Iris pigment epithelial cell (primary cell): ENCODE data around the gene SLC25A51.
A peak's percentile ranks its signal among the peaks of the same experiment; 100 is the strongest.

Experiments used
- DNase-seq: peaks from one replicate; pipeline ENCODE4 v3.0.0-alpha.2; 2011; ENCODE audit warnings: low read depth

The SLC25A51 gene

DNA sequence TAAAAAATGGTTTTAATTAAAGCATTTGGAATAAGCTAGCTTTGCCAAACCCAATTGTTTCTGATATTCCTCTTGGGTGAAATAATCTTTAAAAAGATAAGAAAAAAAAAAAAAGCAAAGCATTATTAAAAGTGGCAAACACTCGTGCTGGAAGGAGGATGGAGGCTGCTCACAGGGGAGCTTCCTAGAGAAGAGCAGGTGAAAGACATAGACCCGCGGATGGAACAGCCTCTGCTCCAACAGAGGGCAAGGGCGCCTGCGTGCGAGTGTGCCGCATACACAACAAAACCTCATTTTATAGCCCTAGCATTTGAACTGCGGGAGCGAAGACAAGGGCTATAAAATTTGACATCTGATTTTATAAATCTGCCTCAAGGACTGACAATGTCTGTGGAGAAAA is 33.4 kb upstream of the SLC25A51 start:
- DNase-seq = no peak

DNA sequence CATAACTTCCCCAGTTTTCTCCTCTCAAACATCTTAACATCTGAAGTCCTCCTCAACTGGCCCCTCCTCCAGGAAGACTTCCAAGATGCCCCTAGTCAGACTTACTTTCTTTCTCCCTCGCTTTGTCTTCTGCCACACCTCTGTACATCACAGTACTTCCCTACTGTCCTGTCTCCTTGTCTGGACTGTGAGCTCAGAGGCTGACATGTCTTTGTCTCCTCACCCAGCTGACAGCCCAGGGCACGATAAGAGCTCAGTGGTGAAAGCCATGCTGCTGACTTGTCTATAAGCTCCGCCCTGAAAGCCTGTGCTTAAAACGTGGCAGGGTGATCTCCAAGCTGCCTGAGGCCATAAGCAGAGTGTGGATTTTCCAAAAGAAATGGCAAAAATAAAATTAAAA is 33.0 kb upstream of the SLC25A51 start:
- DNase-seq = peak; percentile 92

DNA sequence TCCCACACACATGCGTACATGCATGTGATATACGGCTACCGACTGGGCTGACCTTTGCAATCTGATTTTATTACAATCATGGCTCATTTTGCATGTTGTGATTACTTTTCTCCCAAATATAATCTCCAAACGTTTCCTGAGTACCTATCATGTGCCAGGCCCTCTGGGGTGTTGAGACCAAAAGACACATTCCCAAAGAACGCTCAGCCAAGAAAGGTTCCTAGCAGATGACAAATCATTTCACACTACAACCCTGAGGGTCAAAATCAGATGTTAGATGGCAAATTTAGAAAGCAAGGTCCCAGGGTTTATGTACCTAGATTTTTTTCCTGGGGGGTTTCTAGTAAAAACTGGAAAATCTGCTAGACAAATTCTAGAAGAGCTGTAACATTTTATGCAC is 32.4 kb upstream of the SLC25A51 start:
- no peak for DNase-seq

- DNase-seq = no peak
Measured at GRCh38 chr9:37935096-37935495, 31.2 kb upstream of the SLC25A51 start.

- DNase-seq = peak; percentile 45
Measured at GRCh38 chr9:37931592-37931991, 27.7 kb upstream of the SLC25A51 start.

DNA sequence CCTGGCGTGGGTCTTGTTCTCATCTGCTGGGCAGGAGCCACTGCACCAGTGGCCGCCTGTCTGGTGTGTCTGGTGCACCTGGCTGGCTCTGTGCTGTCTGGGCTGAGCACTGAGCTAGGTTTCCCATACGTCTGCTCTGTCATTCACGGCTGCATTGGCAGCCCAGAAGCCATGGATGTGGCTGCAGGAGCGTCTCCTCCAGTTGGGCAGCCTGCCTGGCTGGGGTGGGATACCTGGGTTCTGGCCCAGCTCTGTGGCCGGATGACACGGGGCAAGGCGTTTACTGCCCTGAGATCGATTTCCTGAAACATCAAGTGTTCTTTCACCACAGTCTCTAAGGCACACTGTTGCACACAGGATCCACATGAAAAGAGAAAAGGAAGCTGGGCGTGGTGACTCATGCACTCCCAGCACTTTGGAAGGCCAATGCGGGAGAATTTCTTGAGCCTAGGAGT is 25.5 kb upstream of the SLC25A51 start:
- DNase-seq = peak; percentile 78

GRCh38 chr9:37928552-37929430 is 24.9 kb upstream of the SLC25A51 start:
- no peak for DNase-seq

DNA sequence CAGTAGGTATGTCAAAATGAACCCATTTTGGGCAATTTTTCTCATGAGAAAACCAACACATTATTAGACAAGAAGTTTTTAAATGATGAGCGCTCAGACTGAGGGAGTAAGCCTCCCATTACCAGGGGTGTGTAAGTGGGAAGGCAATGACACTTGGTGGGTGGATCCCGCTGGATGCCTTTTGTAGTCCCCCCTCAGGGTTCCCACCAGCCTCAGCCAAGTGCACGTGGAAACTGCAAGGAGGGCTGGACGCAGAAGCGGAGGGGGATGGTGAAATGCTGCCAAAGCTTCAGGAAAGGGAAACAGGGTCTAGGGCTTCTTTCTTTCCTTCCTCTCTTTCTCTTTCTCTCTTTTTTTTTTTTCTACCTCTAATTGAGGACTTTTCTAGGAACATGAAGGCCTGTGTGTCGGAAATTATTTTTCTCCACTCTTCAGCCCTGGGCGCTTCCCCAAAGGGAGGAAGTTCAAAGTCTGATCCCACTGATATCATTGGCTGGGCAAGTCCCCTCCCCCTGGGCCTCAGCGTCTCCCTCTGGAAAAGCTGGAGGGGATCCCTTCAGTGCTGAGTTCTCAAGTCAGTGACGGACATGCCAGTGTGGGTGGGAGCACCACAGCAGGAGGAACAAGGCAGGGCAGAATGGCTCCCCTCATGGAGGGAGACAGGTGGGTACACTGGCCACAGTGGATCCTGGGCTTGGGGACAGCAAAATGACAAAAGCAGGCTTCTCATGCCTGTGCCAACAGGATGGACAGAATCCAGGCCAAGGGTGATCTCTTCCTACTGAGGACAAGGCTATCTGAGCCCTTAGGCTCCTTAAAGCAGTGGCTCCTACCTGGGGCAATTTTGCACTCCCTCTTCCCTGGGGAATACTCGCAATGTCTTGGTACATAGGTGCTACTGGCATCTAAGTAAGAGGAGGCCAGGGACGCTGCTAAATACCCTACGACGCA is 23.9 kb upstream of the SLC25A51 start:
- DNase-seq = no peak

DNA sequence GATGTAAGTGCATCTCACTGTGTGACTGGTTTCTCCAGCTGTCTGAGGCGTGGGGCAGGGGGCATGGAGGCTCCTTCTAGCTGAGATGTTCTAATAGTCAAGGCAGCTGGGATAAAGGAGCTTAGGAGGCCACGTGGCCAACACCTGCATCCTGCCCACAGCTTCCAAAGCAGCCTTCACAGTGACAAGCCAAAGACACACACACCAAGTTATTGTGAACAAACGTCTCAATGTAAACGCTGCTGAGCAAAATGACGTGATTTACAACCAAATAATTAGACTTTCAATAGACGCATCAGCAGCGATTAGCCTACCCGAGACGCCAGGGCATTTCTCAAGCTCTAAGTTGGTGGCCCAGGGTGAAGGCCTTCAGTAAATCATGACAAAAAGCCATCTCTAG is 23.2 kb upstream of the SLC25A51 start:
- no peak for DNase-seq

DNA sequence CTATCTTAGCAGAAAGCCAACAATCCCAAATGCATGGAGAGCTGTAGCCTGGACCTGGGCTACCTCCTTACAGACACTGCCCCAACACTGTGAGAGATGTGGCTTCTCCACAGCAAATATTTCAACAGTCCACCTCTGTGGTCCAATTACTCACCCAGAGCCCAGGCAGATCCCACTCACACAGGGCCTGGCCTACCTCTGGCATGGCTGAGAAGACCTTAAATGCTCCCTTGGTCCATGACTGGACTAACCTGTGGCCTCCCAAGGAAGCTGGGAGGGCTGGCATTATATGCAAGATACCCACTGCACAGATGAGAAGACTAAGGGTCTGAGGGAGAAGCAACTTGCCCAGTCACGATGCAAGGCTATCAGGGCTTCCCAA is 22.8 kb upstream of the SLC25A51 start:
- DNase-seq = no peak

DNA sequence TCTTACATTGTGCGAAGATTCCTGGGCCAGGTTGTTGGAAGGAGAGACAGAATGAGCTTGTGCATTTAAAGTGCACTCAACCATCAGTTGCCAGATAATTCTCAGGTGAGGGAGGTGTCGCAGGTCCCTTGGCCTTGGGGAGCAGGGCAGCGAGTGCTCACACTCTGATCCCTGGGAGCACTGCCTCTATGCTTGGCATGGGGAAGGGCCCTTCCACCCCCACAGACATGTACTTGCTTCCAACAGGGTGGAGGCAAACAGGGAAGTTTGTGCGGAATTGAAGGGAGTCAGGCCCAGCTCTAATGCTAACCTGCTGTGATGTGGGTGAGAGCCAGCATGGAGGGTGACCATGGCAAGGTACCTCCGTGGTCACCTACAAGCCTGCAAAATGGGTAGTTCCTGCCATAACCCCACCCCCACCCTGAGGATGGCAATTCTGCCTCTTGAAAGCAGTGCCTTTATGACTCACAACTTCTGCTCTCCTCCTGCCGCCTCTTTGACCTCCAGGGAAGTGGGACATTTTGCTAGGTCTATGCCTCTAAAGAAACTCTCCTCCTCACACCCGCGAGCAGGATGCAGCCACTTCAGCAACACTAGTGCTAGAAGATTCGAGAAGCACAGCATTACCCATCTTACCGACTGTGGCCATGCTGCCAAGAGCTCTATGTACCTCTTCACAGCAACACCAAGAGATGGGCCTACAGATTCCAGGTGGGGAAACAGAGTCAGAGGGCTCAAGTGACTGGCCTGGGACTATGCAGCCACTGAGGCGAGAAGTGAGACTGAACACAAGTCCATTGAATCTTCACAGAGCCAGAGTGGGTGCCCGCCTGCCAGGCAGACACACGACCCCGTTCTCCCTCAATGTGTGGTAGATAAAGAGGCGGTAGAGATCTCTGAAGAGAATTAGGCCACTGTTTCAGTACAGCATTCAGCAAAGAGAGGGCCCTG is 22.1 kb upstream of the SLC25A51 start:
- DNase-seq = peak; percentile 48

DNA sequence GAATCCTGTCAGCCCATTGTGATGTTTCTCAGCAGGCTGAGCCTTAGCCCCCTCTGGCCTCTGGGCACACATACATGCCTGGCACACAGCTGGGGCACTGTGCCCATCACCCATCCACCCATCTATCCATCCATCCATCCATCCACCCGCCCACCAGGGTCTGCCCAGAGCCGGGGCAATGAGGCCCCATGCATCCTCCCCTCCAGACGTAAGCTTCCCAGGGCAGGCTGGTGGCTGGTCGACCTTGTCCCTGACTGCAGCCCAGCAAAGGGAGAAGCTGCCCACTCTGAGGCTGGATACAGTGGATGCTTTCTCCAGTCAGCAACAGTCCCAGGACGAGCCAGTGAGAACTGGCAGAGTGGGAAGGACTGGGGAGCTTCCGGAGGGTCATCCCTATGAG is 21.1 kb upstream of the SLC25A51 start:
- no peak for DNase-seq

DNA sequence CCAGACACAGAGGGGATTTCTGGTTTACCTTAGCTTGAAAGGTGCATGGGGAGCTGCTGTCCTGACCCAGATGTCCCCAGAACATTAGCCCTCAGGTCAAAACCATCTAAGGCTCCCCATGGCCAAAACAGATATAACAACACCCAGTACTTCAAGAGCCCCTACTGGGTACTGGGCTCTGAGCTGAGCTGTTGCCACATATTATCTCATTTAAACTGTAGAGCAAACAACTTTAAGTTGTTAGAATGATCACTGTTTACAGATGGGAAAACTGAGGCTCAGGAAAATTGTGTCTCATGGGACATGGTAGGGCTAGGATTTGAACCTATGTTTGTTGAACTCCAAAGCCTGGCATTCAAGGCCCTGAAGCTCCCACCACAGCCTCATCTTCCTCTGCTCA is 20.6 kb upstream of the SLC25A51 start:
- DNase-seq = no peak

- DNase-seq = no peak
Measured at GRCh38 chr9:37923796-37924427, 20.0 kb upstream of the SLC25A51 start.

DNA sequence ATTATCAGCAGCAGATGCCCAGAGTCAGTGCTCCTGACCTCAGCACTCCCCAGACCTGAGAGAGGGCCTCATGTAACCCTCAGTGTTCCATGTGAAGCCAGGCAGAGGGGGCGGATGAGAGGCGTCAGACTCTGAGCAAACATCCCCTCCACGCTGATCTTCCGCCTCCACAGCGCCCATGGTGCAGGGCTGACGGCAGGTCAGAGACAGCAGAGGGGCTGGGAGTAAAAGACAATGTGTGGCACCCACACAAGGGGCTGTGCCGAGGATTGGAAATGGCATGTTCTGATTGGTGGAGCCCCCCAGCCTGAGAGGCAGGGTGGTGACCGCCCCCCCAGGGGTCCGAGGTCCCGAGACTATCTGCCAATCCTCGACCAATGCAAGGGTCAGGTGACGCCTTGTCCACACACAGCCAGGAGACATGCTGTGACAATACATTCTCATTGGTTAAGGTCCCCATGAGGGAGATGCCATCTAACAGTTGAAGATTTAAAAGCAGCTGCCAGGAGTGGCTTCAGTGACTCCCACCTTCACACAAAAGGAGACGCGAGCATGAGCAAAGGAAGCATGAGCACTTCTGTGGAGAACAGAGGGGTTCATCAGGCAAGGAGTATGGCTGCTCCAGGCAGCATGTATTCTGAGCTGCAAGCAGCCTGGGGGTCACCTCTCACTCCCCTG is 19.3 kb upstream of the SLC25A51 start:
- no peak for DNase-seq

DNA sequence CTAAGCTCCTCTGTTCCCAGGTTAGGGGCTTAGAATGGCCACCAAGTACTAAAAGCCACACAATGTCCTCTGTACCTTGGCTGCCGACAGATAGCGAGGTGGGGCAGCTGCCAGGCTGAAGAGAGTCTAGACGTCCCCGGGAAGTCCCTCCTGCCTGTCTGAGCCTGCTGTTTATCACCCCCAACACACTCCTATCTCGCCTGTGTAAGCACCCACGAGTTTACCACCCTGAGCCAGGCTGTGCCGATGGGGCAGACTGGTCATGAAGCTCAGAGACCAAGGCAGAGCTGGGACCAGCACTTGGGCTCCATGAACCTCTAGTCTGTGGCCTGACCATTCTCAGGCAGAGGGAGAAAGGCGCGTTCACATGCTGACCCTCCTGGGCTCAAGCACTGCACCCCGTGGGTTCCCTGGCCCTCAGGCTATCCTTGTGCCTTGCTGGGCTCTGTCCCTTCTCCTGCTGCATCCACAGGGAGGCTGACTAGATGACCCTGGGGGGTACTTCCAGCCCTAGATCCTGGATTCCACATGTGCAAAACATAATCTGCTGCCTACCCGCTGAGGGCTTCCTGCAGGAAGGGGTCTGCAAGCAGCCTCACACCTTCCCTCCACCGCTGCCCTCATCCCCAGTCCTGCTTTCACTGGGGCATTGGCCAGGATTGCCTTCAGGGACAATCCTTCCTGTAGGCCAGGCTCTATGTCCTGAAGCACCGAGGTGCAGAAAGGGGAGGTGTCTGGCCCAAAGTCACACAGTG is 18.6 kb upstream of the SLC25A51 start:
- DNase-seq = no peak

DNA sequence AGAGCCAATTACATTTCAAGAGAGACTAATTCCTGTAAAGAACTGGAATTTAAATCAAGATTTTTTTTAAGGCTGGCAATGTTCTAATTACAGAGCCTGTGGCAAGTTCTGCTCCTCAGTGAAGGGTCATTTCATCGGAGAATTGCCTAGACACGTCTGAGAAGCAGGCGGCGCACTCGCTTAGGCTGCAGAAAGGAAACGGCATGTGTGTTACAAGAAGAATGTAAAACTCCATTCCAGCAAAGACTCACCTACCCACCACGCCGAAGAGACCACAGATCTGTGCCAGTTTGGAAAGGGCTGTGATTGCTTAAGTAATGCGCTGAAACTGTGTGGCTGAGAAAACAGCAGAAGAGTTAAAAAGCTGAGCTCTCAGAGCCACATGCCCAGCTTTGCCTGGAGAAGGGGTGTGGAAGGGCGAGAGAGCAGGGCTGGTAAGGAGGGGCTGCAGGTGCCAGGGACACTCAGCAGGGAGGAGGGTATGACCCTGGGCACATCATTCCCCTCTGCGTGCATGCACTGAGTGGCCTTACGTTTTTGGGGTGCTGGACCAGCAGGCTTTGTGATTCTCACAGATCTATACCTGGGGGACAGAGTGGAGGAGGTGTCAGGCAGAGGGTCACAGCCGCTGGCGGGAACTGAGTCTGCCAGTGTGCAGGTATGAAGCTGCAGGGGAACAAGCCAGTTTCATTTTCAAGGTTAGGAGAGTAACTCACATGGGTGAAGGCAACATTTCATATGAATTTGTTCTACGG is 17.8 kb upstream of the SLC25A51 start:
- DNase-seq = no peak

- no peak for DNase-seq
Measured at GRCh38 chr9:37921168-37921510, 17.2 kb upstream of the SLC25A51 start.

DNA sequence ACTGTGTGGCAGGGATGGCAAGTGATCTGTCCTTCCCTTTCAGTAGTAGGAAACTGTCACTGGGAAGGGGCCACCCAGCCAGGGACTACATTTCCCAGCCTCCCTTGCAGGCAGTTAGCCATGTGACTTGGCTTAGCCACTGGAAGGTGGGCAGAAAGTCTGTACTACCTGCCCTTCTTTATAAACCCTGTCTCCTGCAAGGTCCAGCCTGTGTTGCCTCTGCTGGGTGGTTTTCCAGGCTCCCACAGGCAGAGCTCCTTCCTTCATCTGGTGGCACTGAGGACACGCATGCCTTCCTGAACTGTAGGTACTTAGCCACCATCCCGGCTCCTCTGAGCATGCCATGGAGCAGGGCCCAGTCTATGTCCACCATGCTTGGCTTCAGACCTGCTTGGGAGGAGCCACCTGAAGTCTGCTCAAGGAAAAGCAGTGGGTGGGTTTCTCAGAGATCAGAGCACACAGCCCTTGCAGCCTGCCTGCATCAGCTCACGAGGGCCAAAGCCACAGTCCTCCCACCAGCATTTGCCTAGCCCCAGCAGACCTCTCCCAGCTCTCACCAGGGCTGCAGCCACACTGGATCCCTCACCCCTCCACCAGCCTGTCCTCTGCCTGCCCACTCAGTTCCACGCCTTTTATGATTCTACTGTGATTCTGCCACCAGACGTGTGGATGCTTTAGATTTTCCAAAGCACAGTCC is 16.7 kb upstream of the SLC25A51 start:
- no peak for DNase-seq
